MM.1S (cell line): ENCODE measurements around the gene CPA3.

Source experiments
- DNase-seq: peaks from one replicate; pipeline ENCODE4 v3.0.0-alpha.2; 2015
- H2AFZ ChIP-seq: fragments of 300-600 bp; sonication (generic); 2 replicates; pipeline ENCODE4 v1.6.0; 2016; ENCODE audit warnings: antibody characterized with exemption, low read length
- H3F3A ChIP-seq: fragments of 300-600 bp; sonication (generic); 2 replicates; pipeline ENCODE4 v1.6.1; 2016; ENCODE audit warnings: mild to moderate bottlenecking, antibody characterized with exemption, low read length, moderate library complexity, mixed read lengths; ENCODE audit not compliant: insufficient read depth
- H3K27ac ChIP-seq: fragments of 300-600 bp; sonication (generic); 2 replicates; pipeline ENCODE4 v1.5.1; 2016; ENCODE audit warnings: mild to moderate bottlenecking, low read length
- H3K27me3 ChIP-seq: fragments of 300-600 bp; sonication (generic); replicated peaks from 2 replicates; pipeline ENCODE4 v1.6.0; 2016; ENCODE audit warnings: low read length; ENCODE audit not compliant: insufficient read depth
- H3K36me3 ChIP-seq: fragments of 300-600 bp; sonication (generic); replicated peaks from 2 replicates; pipeline ENCODE4 v1.6.1; 2016; ENCODE audit warnings: mild to moderate bottlenecking, low read length, mixed read lengths; ENCODE audit not compliant: insufficient read depth
- H3K4me1 ChIP-seq: fragments of 300-600 bp; sonication (generic); 2 replicates; pipeline ENCODE4 v1.6.1; 2016; ENCODE audit warnings: low read length, mixed read lengths
- H3K4me2 ChIP-seq: fragments of 300-600 bp; sonication (generic); 2 replicates; pipeline ENCODE4 v1.6.0; 2016; ENCODE audit warnings: low read depth, low read length
- H3K4me3 ChIP-seq: fragments of 300-600 bp; sonication (generic); 2 replicates; pipeline ENCODE4 v1.5.1; 2016; ENCODE audit warnings: low read length, mixed read lengths
- H3K79me2 ChIP-seq: fragments of 300-600 bp; sonication (generic); 2 replicates; pipeline ENCODE4 v1.6.1; 2016; ENCODE audit warnings: mixed run types, low read length, mixed read lengths
- H3K9ac ChIP-seq: fragments of 300-600 bp; sonication (generic); 2 replicates; pipeline ENCODE4 v1.6.1; 2016; ENCODE audit warnings: low read length, mixed read lengths
- H3K9me2 ChIP-seq: fragments of 300-600 bp; sonication (generic); replicated peaks from 2 replicates; pipeline ENCODE4 v1.6.1; 2016; ENCODE audit warnings: mild to moderate bottlenecking, low read length, mixed read lengths; ENCODE audit not compliant: insufficient read depth
- H3K9me3 ChIP-seq: fragments of 300-600 bp; sonication (generic); replicated peaks from 2 replicates; pipeline ENCODE4 v1.6.1; 2016; ENCODE audit warnings: mild to moderate bottlenecking, low read length, mixed read lengths; ENCODE audit not compliant: insufficient read depth
- H4K20me1 ChIP-seq: fragments of 300-600 bp; sonication (generic); 2 replicates; pipeline ENCODE4 v1.6.1; 2016; ENCODE audit warnings: mild to moderate bottlenecking, low read length, moderate library complexity, mixed read lengths; ENCODE audit not compliant: insufficient read depth
- CTCF ChIP-seq: fragments of 300-600 bp; sonication (generic); IDR thresholded peaks from 2 replicates; pipeline ENCODE4 v1.5.1; 2016; ENCODE audit warnings: antibody characterized with exemption, low read length, mixed read lengths
- EZH2 ChIP-seq: fragments of 300-600 bp; sonication (generic); optimal IDR thresholded peaks from 2 replicates; pipeline ENCODE3; 2017; ENCODE audit warnings: low read depth, mild to moderate bottlenecking, antibody characterized with exemption, low read length, mixed read lengths
- EZH2phosphoT487 ChIP-seq: fragments of 300-600 bp; sonication (generic); IDR thresholded peaks from 2 replicates; pipeline ENCODE4 v1.6.1; 2018; ENCODE audit warnings: antibody characterized with exemption, low read length

CPA3 gene

GRCh38 chr3:148923592-148923991, 58.5 kb downstream of the CPA3 start:
- Histone ChIP-seq H3K9me3 (no peaks in the 10 kb centered on the region), H3K27me3 (no peaks in the 10 kb centered on the region), H3K79me2 (no peaks in the 10 kb centered on the region), H3K4me3 (no peak overlapping the region), H3K9me2 (no peaks in the 10 kb centered on the region), H2AFZ (no peak overlapping the region), H3F3A (no peaks in the 10 kb centered on the region), H3K9ac (no peak overlapping the region), H3K4me2 (no peak overlapping the region), H3K4me1 (peaks cover 15% of the 10 kb centered on the region), H4K20me1 (no peaks in the 10 kb centered on the region), H3K36me3 (no peaks in the 10 kb centered on the region), H3K27ac (no peak overlapping the region)
- TF ChIP-seq EZH2: no peak
- TF ChIP-seq CTCF: no peak
- TF ChIP-seq EZH2phosphoT487: no peak
- no peak for DNase-seq

GRCh38 chr3:148924562-148924961, 59.5 kb downstream of the CPA3 start:
- Histone ChIP-seq H3K4me3 (no peak overlapping the region), H3K27me3 (no peaks in the 10 kb centered on the region), H3K27ac (no peak overlapping the region), H3K79me2 (no peaks in the 10 kb centered on the region), H2AFZ (no peak overlapping the region), H3K4me2 (no peak overlapping the region), H3K9me2 (no peaks in the 10 kb centered on the region), H3K4me1 (peaks cover 15% of the 10 kb centered on the region), H3K9me3 (no peaks in the 10 kb centered on the region), H3F3A (no peaks in the 10 kb centered on the region), H3K9ac (no peak overlapping the region), H4K20me1 (no peaks in the 10 kb centered on the region), H3K36me3 (no peaks in the 10 kb centered on the region)
- no peak for DNase-seq
- TF ChIP-seq EZH2phosphoT487 (no peak), EZH2 (no peak), CTCF (no peak)

- no peaks in the 10 kb centered on the region for H3F3A ChIP-seq
- no peak overlapping the region for H3K9ac ChIP-seq
- H4K20me1 ChIP-seq: no peaks in the 10 kb centered on the region
- H3K79me2 ChIP-seq: no peaks in the 10 kb centered on the region
- H3K36me3 ChIP-seq: no peaks in the 10 kb centered on the region
- no peak overlapping the region for H3K27ac ChIP-seq
- DNase-seq: no peak
- no peaks in the 10 kb centered on the region for H3K9me3 ChIP-seq
- no peaks in the 10 kb centered on the region for H3K9me2 ChIP-seq
- H3K4me2 ChIP-seq: no peak overlapping the region
- no peak overlapping the region for H2AFZ ChIP-seq
- peaks cover 15% of the 10 kb centered on the region for H3K4me1 ChIP-seq
- H3K4me3 ChIP-seq: no peak overlapping the region
- H3K27me3 ChIP-seq: no peaks in the 10 kb centered on the region
- TF ChIP-seq EZH2phosphoT487 (no peak), CTCF (no peak), EZH2 (no peak)
These were observed 60.7 kb downstream of the CPA3 start for GRCh38 chr3:148925845-148926244.

- TF ChIP-seq EZH2phosphoT487 (no peak), CTCF (no peak), EZH2 (no peak)
- Histone ChIP-seq H3K4me3 (no peak overlapping the region), H3K27ac (no peak overlapping the region), H3K27me3 (no peaks in the 10 kb centered on the region), H3K4me2 (no peak overlapping the region), H3K9me2 (no peaks in the 10 kb centered on the region), H3K36me3 (no peaks in the 10 kb centered on the region), H2AFZ (no peak overlapping the region), H3K4me1 (no peaks in the 10 kb centered on the region), H3K79me2 (no peaks in the 10 kb centered on the region), H3K9ac (no peak overlapping the region), H3K9me3 (no peaks in the 10 kb centered on the region), H4K20me1 (no peaks in the 10 kb centered on the region), H3F3A (no peaks in the 10 kb centered on the region)
- DNase-seq: no peak
These were observed 65.7 kb downstream of the CPA3 start for GRCh38 chr3:148930752-148931151.
